ENCODE results near the gene SLC39A1. TPM values are rescaled to one million over a fixed set of nuclear protein-coding genes. Genes with fewer than 3 reads are reported as not detected.
A peak's percentile ranks its signal among the peaks of the same experiment; 100 is the strongest.

SLC39A1 gene
- total and polyA plus RNA-seq, 9 of the 15 experiments (the other 6 are each of a cell fraction or from before 2014, with no cell fraction given): 9.9 to 81.1 (median 62.7) TPM

DNA sequence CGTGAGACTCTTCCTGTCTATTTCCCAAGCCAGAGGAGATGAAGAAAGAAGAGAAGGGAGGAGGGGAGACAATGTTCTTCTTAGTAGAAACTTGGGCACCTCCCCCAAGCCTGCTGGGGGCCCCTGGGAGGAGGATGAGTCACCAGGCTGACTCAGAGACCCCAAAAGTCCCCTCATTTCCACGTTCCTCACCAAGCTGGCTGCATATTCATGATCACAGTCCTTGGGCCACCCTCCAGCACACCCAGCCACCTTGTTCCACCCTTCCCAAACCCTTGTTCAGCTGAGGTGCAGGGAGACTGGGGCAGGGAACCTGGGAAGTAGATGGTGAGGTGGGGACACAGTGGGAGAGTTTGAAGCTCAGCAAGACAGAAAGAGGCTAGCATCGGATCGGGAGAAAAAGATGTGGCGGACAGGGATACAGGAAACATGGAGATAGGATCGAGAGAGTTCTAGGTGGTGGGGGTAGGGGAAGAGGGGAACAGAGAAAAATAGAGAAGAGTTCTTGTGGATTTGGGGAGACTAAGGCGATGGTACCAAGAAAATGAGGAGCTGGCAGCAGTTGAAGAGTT is 22.1 kb upstream of the SLC39A1 start (continued):
- TF ChIP-seq, protein P1, sequence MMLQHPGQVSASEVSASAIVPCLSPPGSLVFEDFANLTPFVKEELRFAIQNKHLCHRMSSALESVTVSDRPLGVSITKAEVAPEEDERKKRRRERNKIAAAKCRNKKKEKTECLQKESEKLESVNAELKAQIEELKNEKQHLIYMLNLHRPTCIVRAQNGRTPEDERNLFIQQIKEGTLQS (IDR thresholded peaks at IDR 0.05): peak; percentile 96
- TF ChIP-seq, protein P1 (CRISPR knock-in tag; conservative IDR thresholded peaks at IDR 0.05): no peak
- TF ChIP-seq, protein P2, sequence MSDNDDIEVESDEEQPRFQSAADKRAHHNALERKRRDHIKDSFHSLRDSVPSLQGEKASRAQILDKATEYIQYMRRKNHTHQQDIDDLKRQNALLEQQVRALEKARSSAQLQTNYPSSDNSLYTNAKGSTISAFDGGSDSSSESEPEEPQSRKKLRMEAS (CRISPR knock-in tag; IDR thresholded peaks at IDR 0.05): 0 out of 2 replicates have a peak, but pooled peaks have one; percentile 32
- TF ChIP-seq, protein P3, sequence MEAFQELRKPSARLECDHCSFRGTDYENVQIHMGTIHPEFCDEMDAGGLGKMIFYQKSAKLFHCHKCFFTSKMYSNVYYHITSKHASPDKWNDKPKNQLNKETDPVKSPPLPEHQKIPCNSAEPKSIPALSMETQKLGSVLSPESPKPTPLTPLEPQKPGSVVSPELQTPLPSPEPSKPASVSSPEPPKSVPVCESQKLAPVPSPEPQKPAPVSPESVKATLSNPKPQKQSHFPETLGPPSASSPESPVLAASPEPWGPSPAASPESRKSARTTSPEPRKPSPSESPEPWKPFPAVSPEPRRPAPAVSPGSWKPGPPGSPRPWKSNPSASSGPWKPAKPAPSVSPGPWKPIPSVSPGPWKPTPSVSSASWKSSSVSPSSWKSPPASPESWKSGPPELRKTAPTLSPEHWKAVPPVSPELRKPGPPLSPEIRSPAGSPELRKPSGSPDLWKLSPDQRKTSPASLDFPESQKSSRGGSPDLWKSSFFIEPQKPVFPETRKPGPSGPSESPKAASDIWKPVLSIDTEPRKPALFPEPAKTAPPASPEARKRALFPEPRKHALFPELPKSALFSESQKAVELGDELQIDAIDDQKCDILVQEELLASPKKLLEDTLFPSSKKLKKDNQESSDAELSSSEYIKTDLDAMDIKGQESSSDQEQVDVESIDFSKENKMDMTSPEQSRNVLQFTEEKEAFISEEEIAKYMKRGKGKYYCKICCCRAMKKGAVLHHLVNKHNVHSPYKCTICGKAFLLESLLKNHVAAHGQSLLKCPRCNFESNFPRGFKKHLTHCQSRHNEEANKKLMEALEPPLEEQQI (IDR thresholded peaks at IDR 0.05): no peak
- TF ChIP-seq TOE1 (IDR thresholded peaks at IDR 0.05; ENCODE audit: borderline replicate concordance): 0 out of 2 replicates have a peak, but pooled peaks have one; percentile 31
- TF ChIP-seq TOE1 (CRISPR knock-in tag; IDR thresholded peaks at IDR 0.05; ENCODE audit: borderline replicate concordance, low read depth): no peak
- TF ChIP-seq, protein P4, sequence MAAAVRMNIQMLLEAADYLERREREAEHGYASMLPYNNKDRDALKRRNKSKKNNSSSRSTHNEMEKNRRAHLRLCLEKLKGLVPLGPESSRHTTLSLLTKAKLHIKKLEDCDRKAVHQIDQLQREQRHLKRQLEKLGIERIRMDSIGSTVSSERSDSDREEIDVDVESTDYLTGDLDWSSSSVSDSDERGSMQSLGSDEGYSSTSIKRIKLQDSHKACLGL (CRISPR knock-in tag; IDR thresholded peaks at IDR 0.05; ENCODE audit: borderline replicate concordance, poor library complexity, severe bottlenecking): no peak
- no peak for TF ChIP-seq PRPF4 (IDR thresholded peaks at IDR 0.05; ENCODE audit: insufficient read depth, low read depth, low read length, poor library complexity, severe bottlenecking)
- TF ChIP-seq MTF1 (CRISPR knock-in tag; IDR thresholded peaks at IDR 0.05; ENCODE audit: borderline replicate concordance): no peak
- TF ChIP-seq, protein P5, sequence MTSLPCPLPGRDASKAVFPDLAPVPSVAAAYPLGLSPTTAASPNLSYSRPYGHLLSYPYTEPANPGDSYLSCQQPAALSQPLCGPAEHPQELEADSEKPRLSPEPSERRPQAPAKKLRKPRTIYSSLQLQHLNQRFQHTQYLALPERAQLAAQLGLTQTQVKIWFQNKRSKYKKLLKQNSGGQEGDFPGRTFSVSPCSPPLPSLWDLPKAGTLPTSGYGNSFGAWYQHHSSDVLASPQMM (CRISPR knock-in tag; IDR thresholded peaks at IDR 0.05): no peak
- no peak for TF ChIP-seq HNRNPLL (IDR thresholded peaks at IDR 0.05; ENCODE audit: low read depth, low read length, poor library complexity, severe bottlenecking)
- TF ChIP-seq HDAC6 (IDR thresholded peaks at IDR 0.05; ENCODE audit: low read depth, low read length): no peak
- TF ChIP-seq, protein P6, sequence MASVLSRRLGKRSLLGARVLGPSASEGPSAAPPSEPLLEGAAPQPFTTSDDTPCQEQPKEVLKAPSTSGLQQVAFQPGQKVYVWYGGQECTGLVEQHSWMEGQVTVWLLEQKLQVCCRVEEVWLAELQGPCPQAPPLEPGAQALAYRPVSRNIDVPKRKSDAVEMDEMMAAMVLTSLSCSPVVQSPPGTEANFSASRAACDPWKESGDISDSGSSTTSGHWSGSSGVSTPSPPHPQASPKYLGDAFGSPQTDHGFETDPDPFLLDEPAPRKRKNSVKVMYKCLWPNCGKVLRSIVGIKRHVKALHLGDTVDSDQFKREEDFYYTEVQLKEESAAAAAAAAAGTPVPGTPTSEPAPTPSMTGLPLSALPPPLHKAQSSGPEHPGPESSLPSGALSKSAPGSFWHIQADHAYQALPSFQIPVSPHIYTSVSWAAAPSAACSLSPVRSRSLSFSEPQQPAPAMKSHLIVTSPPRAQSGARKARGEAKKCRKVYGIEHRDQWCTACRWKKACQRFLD (CRISPR knock-in tag; IDR thresholded peaks at IDR 0.05): no peak
- TF ChIP-seq, protein P7, sequence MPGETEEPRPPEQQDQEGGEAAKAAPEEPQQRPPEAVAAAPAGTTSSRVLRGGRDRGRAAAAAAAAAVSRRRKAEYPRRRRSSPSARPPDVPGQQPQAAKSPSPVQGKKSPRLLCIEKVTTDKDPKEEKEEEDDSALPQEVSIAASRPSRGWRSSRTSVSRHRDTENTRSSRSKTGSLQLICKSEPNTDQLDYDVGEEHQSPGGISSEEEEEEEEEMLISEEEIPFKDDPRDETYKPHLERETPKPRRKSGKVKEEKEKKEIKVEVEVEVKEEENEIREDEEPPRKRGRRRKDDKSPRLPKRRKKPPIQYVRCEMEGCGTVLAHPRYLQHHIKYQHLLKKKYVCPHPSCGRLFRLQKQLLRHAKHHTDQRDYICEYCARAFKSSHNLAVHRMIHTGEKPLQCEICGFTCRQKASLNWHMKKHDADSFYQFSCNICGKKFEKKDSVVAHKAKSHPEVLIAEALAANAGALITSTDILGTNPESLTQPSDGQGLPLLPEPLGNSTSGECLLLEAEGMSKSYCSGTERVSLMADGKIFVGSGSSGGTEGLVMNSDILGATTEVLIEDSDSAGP (CRISPR knock-in tag; IDR thresholded peaks at IDR 0.05): no peak
